Measurements from ENCODE around the gene ZFAND3.

- TF ChIP-seq YY1 (IDR thresholded peaks at IDR 0.05; ENCODE audit: low read depth, low read length): no peak
- TF ChIP-seq TAF1 (IDR thresholded peaks at IDR 0.05; ENCODE audit: borderline replicate concordance, low read depth, low read length): no peak
- no peak for TF ChIP-seq KDM1A (IDR thresholded peaks at IDR 0.05; ENCODE audit: borderline replicate concordance)
- TF ChIP-seq CTCF (IDR thresholded peaks at IDR 0.05 in 2 of 3, conservative IDR thresholded peaks at IDR 0.05 in 1 of 3; ENCODE audit: control insufficient read depth in 2 of 3, extremely low read depth in 1 of 3, insufficient read depth in 1 of 3, low read depth in 3 of 3, low read length in 3 of 3): no peak
Measured at GRCh38 chr6:38169977-38170526, 350.5 kb downstream of the ZFAND3 start.
